IMR-90 (cell line): Measurements from ENCODE around the gene RNF225. TPM values are rescaled to one million over a fixed set of nuclear protein-coding genes. Genes with fewer than 3 reads are reported as not detected.

Experiments
- ATAC-seq: fragments of 200-7000 bp; cut with Tn5 transposase; 2 replicates; pipeline ENCODE4 v1.9.1; 2020; ENCODE audit warnings: low read depth, mild to moderate bottlenecking, moderate library complexity
- BruUV-seq: library from RNA; stranded (reverse); fragments of 400-500 nt; replicated peaks from 2 replicates; lab custom pipeline; 2021; lab: Mats Ljungman, UMichigan
- CTCF ChIA-PET: fragments of 300-600 bp; formaldehyde crosslinking; extraction: SDS; loops from one replicate; lab custom pipeline; 2021; ENCODE audit warnings: antibody characterized with exemption; lab: Yijun Ruan, JAX
- POLR2A ChIA-PET: fragments of 300-600 bp; sonication (Branson Sonifier 250); formaldehyde crosslinking; loops from one replicate; lab custom pipeline; 2022; ENCODE audit warnings: antibody characterized with exemption; ENCODE audit not compliant: unreplicated experiment; lab: Charles Lee
- DNase-seq: peaks from one replicate; pipeline ENCODE4 v3.0.0; 2013
- H2AFZ ChIP-seq: replicated peaks from 2 replicates; pipeline ENCODE3; 2013; ENCODE audit warnings: low read length, mild to moderate bottlenecking; ENCODE audit not compliant: poor library complexity
- H2AK5ac ChIP-seq: 2 replicates; pipeline ENCODE4 v1.6.1; 2013; ENCODE audit warnings: low read depth, low read length, inconsistent platforms
- H2AK9ac ChIP-seq: replicated peaks from 2 replicates; pipeline ENCODE3; 2013; ENCODE audit warnings: mild to moderate bottlenecking, low read depth, low read length, moderate library complexity; ENCODE audit not compliant: poor library complexity
- H2BK120ac ChIP-seq: 2 replicates; pipeline ENCODE4 v1.6.1; 2013; ENCODE audit warnings: low read depth, low read length, inconsistent platforms
- H2BK15ac ChIP-seq: 3 replicates; pipeline ENCODE4 v1.6.1; 2013; ENCODE audit warnings: low read depth, low read length, inconsistent platforms
- H2BK20ac ChIP-seq: 2 replicates; pipeline ENCODE4 v1.6.1; 2013; ENCODE audit warnings: low read depth, mild to moderate bottlenecking, inconsistent platforms, low read length, moderate library complexity
- H2BK5ac ChIP-seq: 2 replicates; pipeline ENCODE4 v1.6.1; 2013; ENCODE audit warnings: mild to moderate bottlenecking, low read depth, low read length, inconsistent platforms; ENCODE audit not compliant: poor library complexity, severe bottlenecking
- H3K14ac ChIP-seq: replicated peaks from 2 replicates; pipeline ENCODE4 v1.6.1; 2013; ENCODE audit warnings: low read depth, low read length, inconsistent platforms
- H3K18ac ChIP-seq: 2 replicates; pipeline ENCODE4 v1.6.1; 2013; ENCODE audit warnings: low read depth, low read length, control low read depth
- H3K23ac ChIP-seq: 2 replicates; pipeline ENCODE4 v1.6.1; 2013; ENCODE audit warnings: low read depth, low read length, inconsistent platforms
- H3K27ac ChIP-seq: 2 replicates; pipeline ENCODE4 v1.5.1; 2013; ENCODE audit warnings: mild to moderate bottlenecking, control low read depth, low read length; ENCODE audit not compliant: insufficient read depth
- H3K27me3 ChIP-seq: 2 replicates; pipeline ENCODE4 v1.6.1; 2013; ENCODE audit warnings: low read length; ENCODE audit not compliant: control insufficient read depth, insufficient read depth
- H3K36me3 ChIP-seq: 2 replicates; pipeline ENCODE4 v1.6.1; 2013; ENCODE audit warnings: low read length, mixed read lengths; ENCODE audit not compliant: control insufficient read depth, insufficient read depth
- H3K4ac ChIP-seq: 2 replicates; pipeline ENCODE4 v1.6.1; 2013; ENCODE audit warnings: low read depth, low read length, inconsistent platforms
- H3K4me1 ChIP-seq: 2 replicates; pipeline ENCODE4 v1.6.1; 2013; ENCODE audit warnings: low read length, mixed read lengths; ENCODE audit not compliant: control insufficient read depth, insufficient read depth
- H3K4me2 ChIP-seq: 2 replicates; pipeline ENCODE4 v1.6.1; 2013; ENCODE audit warnings: low read depth, mild to moderate bottlenecking, control low read depth, low read length, moderate library complexity
- H3K4me3 ChIP-seq: 2 replicates; pipeline ENCODE4 v1.5.1; 2013; ENCODE audit warnings: low read depth, mild to moderate bottlenecking, control low read depth, low read length, moderate library complexity; ENCODE audit not compliant: insufficient read depth
- H3K56ac ChIP-seq: 2 replicates; pipeline ENCODE4 v1.6.1; 2013; ENCODE audit warnings: low read length, inconsistent platforms; ENCODE audit not compliant: insufficient read depth; ENCODE audit errors: extremely low read depth
- H3K79me1 ChIP-seq, 2 experiments: 2 replicates each; pipeline ENCODE4 v1.6.1; 2013; ENCODE audit warnings: low read length in 2 of 2, inconsistent platforms in 1 of 2, low read depth in 1 of 2
- H3K9ac ChIP-seq: 2 replicates; pipeline ENCODE4 v1.6.1; 2013; ENCODE audit warnings: low read depth, low read length, control low read depth
- H3K9me1 ChIP-seq: 2 replicates; pipeline ENCODE4 v1.6.1; 2013; ENCODE audit warnings: low read length, inconsistent platforms; ENCODE audit not compliant: insufficient read depth
- H3K9me3 ChIP-seq: 2 replicates; pipeline ENCODE4 v1.6.1; 2013; ENCODE audit warnings: low read length; ENCODE audit not compliant: control insufficient read depth, insufficient read depth
- H4K20me1 ChIP-seq: 2 replicates; pipeline ENCODE4 v1.6.1; 2013; ENCODE audit warnings: low read length, inconsistent platforms; ENCODE audit not compliant: insufficient read depth
- H4K5ac ChIP-seq: 2 replicates; pipeline ENCODE4 v1.6.1; 2013; ENCODE audit warnings: mild to moderate bottlenecking, low read depth, low read length, control low read depth
- H4K8ac ChIP-seq, 2 experiments: 2 replicates each; pipeline ENCODE4 v1.6.1; 2013; ENCODE audit warnings: low read depth in 2 of 2, low read length in 2 of 2, control low read depth in 1 of 2, inconsistent platforms in 1 of 2
- H4K91ac ChIP-seq: 2 replicates; pipeline ENCODE4 v1.6.1; 2013; ENCODE audit warnings: low read depth, low read length, inconsistent platforms; ENCODE audit not compliant: insufficient read depth
- CHD1 ChIP-seq: IDR thresholded peaks from 2 replicates; pipeline ENCODE4 v1.6.1; 2012; ENCODE audit warnings: low read depth, low read length, improper control_type of control experiment
- CTCF ChIP-seq: conservative IDR thresholded peaks from 2 replicates; pipeline ENCODE4 v1.5.1; 2012; ENCODE audit warnings: mild to moderate bottlenecking, low read depth, low read length, improper control_type of control experiment
- ELK1 ChIP-seq: fragments of 150-350 bp; IDR thresholded peaks from 2 replicates; pipeline ENCODE4 v1.6.1; 2016; ENCODE audit warnings: low read depth, mild to moderate bottlenecking, low read length, moderate library complexity, borderline replicate concordance
- FOS ChIP-seq: fragments of 150-350 bp; IDR thresholded peaks from 2 replicates; pipeline ENCODE4 v1.6.1; 2016; ENCODE audit warnings: low read depth, low read length
- MAFK ChIP-seq: IDR thresholded peaks from 2 replicates; pipeline ENCODE4 v1.6.1; 2012; ENCODE audit warnings: low read depth, low read length, improper control_type of control experiment
- MAZ ChIP-seq: IDR thresholded peaks from 2 replicates; pipeline ENCODE4 v1.6.1; 2012; ENCODE audit warnings: low read depth, mild to moderate bottlenecking, low read length, improper control_type of control experiment, moderate library complexity, borderline replicate concordance
- MXI1 ChIP-seq: IDR thresholded peaks from 2 replicates; pipeline ENCODE4 v1.6.1; 2012; ENCODE audit warnings: low read depth, mild to moderate bottlenecking, low read length, moderate library complexity, borderline replicate concordance
- NFE2L2 ChIP-seq: fragments of 150-350 bp; IDR thresholded peaks from 2 replicates; pipeline ENCODE4 v1.6.1; 2016; ENCODE audit warnings: low read depth, mild to moderate bottlenecking, low read length
- POLR2A ChIP-seq: IDR thresholded peaks from 2 replicates; pipeline ENCODE4 v1.6.1; 2012; ENCODE audit warnings: mild to moderate bottlenecking, low read depth, low read length
- RAD21 ChIP-seq: IDR thresholded peaks from 2 replicates; pipeline ENCODE4 v1.6.1; 2012; ENCODE audit warnings: low read length, improper control_type of control experiment
- RCOR1 ChIP-seq: IDR thresholded peaks from 2 replicates; pipeline ENCODE4 v1.6.1; 2012; ENCODE audit warnings: mild to moderate bottlenecking, low read length, improper control_type of control experiment; ENCODE audit not compliant: insufficient replicate concordance
- RFX5 ChIP-seq: IDR thresholded peaks from 2 replicates; pipeline ENCODE4 v1.8.0; 2012; ENCODE audit warnings: low read depth, mild to moderate bottlenecking, low read length, moderate library complexity
- SMC3 ChIP-seq: fragments of 150-350 bp; IDR thresholded peaks from 2 replicates; pipeline ENCODE4 v1.6.1; 2016; ENCODE audit warnings: low read depth, mild to moderate bottlenecking, antibody characterized with exemption, low read length, moderate library complexity
- USF2 ChIP-seq: fragments of 150-350 bp; IDR thresholded peaks from 2 replicates; pipeline ENCODE4 v1.6.1; 2017; ENCODE audit warnings: mild to moderate bottlenecking, antibody characterized with exemption, low read length, low read depth
- WGBS, 2 experiments: methylation state at CpG; one replicate each; pipeline versions ENCODE4 v1.1.5 to v1.1.7; 2013; ENCODE audit warnings: missing lambda C conversion rate in 2 of 2; ENCODE audit not compliant: insufficient read length in 1 of 2; ENCODE audit errors: extremely low coverage in 2 of 2; 5-methylcytosine and 5-hydroxymethylcytosine counted together
- dilution Hi-C: fragments of 300-500 bp; cut with HindIII; formaldehyde crosslinking; loops from one replicate; pipeline ENCODE4 v1.14.3; 2018; ENCODE audit warnings: low sequenced_read_pairs; ENCODE audit not compliant: unreplicated experiment
- in situ Hi-C: fragments of 300-500 bp; cut with MboI; formaldehyde crosslinking; loops from 3 replicates; pipeline ENCODE4 v1.14.3; 2019; ENCODE audit warnings: low sequenced_read_pairs, inconsistent platforms, mixed read lengths
- intact Hi-C: fragments of 100-400 bp; cut with micrococcal nuclease; formaldehyde crosslinking; loops from 2 replicates; pipeline ENCODE4 v1.10.0; 2022
- polyA plus RNA-seq, 3 experiments: library from polyadenylated mRNA; depleted of rRNA; stranded (reverse); fragments of >200 nt; gene quantifications; 2 replicates each; pipeline ENCODE4 v1.2.3, GENCODE V29; 2012; ENCODE audit warnings: low replicate concordance in 1 of 3
- total RNA-seq: library from RNA; depleted of rRNA; stranded (reverse); fragments of >200 nt; gene quantifications from 2 replicates; pipeline ENCODE4 v1.2.3, GENCODE V29; 2012

Gene RNF225
- total and polyA plus RNA-seq, 2 of the 4 experiments (the other 2 are of a cell fraction): 0.10 TPM; not detected in 1

- Histone ChIP-seq H3K4ac (no peak overlapping the region), H3K36me3 (peaks cover 11% of the 10 kb centered on the region; the same call in 1 of the 2 replicates), H3K27me3 (no peaks in the 10 kb centered on the region; the same call in 1 of the 2 replicates), H2AFZ (no peak overlapping the region), H2BK15ac (no peak overlapping the region), H3K18ac (no peak overlapping the region), H4K20me1 (peaks cover 8% of the 10 kb centered on the region), H4K8ac (no peak overlapping the region), H3K79me1 (peaks cover 9 to 46% of the 10 kb centered on the region in 2 experiments), H3K56ac (no peak overlapping the region), H3K9me3 (no peaks in the 10 kb centered on the region), H2BK20ac (no peak overlapping the region), H2BK5ac (no peak overlapping the region), H3K4me2 (no peak overlapping the region), H2BK120ac (no peak overlapping the region), H3K9ac (no peak overlapping the region), H3K9me1 (peaks cover 5% of the 10 kb centered on the region; the same call in 1 of the 2 replicates), H2AK9ac (no peak overlapping the region), H3K4me3 (no peak overlapping the region), H3K23ac (no peak overlapping the region), H4K5ac (no peak overlapping the region), H3K4me1 (peaks cover 4% of the 10 kb centered on the region), H3K27ac (no peak overlapping the region), H3K14ac (no peak overlapping the region), H4K91ac (no peak overlapping the region), H2AK5ac (no peak overlapping the region)
- WGBS, 2 experiments: 85% methylated on average over 23 of the region's 34 CpGs; no CpG with 5 or more reads in 1 of the 2 experiments
- intact Hi-C loops (no loop called here), dilution Hi-C loops (no loop called here), in situ Hi-C loops (no loop called here)
- no peak for DNase-seq
- no TSS peak for BruUV-seq
- ATAC-seq: no peak
- POLR2A ChIA-PET: no interaction called here
- CTCF ChIA-PET: no interaction called here
- TF ChIP-seq RAD21 (no peak), CTCF (no peak), MAFK (no peak), CHD1 (no peak), RFX5 (no peak), NFE2L2 (no peak), MXI1 (no peak), MAZ (no peak), RCOR1 (no peak), POLR2A (no peak), SMC3 (no peak), FOS (no peak), ELK1 (no peak), USF2 (no peak)
Measured at GRCh38 chr19:58350871-58351557, 44.4 kb upstream of the RNF225 start.
